Measurements from ENCODE around the gene DDAH1.

- TF ChIP-seq POLR2AphosphoS5 (IDR thresholded peaks at IDR 0.05; ENCODE audit: low read depth) (no peak), REST (IDR thresholded peaks at IDR 0.05; ENCODE audit: unreplicated experiment) (no peak), EZH2 (IDR thresholded peaks at IDR 0.05; ENCODE audit: low read depth, unreplicated experiment) (no peak), CTCF (conservative IDR thresholded peaks at IDR 0.05; ENCODE audit: low read depth in 2 of 2) (no peak), JUNB (IDR thresholded peaks at IDR 0.05; ENCODE audit: unreplicated experiment) (no peak), EZH2phosphoT487 (IDR thresholded peaks at IDR 0.05; ENCODE audit: unreplicated experiment) (no peak)
Observed at GRCh38 chr1:85473390-85473789, 8.4 kb upstream of the DDAH1 start.

All from GM23338 (cell line).